Measurements from ENCODE around the gene THOC1.

THOC1 gene

GRCh38 chr18:273525-273924 lies 5.7 kb upstream of the THOC1 start:
- DNase-seq = no peak

DNA sequence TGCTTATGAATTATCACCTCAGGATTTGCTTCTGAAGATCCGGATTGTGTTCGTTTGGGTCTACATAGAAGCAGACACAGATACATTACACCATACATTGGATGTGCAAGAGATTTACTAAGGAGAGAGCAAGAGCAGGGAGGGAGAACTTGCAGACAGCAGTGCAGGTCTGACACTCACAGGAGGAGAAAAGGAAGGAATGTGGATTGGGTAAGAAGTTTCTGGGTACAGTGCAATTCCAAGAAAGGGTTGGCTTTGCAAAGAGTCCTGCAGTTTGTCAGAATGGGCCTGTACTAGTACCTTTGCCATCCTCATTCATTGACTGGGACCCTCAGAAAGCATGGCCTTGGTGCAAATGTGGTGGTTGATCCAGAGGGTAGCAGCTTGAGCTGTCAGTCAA lies 4.8 kb upstream of the THOC1 start:
- DNase-seq = no peak

GRCh38 chr18:269480-270095 lies 1.7 kb upstream of the THOC1 start:
- DNase-seq = no peak

- DNase-seq = no peak
Measured at GRCh38 chr18:267380-267687, 513 bp downstream of the THOC1 start.

DNA sequence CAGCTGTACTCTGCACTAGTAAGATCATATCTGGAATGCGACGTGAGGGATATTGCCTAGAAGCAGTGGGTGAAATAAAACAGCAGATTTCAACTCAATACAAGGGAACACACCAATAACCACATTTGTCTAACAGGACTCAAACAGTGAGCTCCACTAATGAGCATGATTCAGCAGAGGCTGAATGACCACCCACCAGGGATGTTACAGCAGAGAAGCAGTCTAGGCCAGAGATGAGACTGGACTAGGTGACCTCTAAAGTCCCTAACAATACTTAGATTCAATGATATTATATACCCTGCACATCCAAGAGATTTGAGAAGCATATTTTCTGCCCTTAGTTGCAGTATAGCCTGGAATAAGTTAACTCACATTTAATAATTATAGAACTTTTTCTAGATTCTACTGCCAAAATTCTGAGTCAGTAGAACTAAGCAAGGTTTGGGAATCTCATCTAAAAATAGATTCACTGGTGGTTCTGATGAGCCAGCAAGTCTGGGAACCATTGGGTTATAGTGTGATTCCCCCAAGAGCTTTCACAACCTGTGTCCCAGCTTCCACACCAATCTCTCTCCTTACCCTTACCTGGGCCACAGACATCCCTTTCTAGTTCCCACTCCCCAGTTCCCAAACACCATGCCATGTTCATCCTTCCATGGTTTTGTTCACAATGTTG lies 6.3 kb downstream of the THOC1 start:
- no peak for DNase-seq

- no peak for DNase-seq
Measured at GRCh38 chr18:260547-260946, 7.3 kb downstream of the THOC1 start.

DNA sequence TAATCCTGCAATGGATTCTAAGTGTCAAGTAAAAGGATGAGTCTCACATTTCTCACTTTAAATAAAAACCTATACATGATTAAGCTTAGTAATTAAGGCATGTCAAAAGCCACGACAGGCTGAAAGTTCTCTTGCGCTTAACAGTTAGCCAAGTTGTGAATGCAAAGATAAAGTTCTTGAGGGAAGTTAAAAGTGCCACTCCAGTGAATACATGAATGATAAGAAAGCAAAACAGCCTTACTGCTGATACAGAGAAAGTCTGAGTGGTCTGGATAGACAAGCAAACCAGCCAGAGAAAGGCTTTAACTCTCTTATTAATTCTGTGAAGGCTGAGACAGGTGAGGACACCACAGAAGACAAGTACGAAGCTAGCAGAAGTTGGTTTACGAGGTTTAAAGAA lies 12.7 kb downstream of the THOC1 start:
- no peak for DNase-seq

DNA sequence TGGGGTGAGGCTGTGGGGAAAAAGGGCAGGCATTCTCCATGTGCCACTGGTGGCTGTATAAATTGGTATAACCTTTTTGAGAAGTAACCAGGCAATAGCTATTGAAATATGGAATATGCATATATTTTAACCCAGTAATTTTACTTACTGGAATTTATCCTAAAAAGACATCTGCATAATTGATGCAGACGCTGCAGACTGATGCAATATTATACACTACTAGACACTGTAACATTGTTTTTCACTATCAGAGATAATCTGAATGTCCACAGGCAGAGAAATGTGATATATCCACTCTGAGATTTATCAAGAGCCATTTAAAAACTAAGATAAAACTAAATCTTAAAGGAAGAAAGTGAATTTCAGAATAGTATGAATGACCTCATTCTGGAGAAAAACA lies 14.7 kb downstream of the THOC1 start:
- no peak for DNase-seq

- no peak for DNase-seq
Measured at GRCh38 chr18:251572-251971, 16.3 kb downstream of the THOC1 start.

DNA sequence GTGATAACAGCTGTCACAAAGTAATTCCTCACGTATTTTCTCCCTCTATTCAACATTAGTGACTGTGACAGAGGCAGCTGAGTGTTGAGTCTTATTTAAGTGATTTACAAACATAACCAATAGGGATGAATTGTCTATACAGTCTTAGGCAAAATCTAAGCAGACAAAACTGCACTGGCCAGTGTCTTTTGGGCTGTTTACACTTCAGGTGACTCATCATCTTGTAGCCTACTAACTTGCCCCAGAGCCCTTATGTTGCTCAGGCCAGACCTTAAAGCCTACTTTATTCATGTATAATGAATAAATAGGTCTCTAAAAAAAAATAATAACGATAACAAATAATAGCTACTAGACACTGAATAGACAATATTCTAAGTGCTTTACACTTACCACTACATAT lies 17.2 kb downstream of the THOC1 start:
- no peak for DNase-seq

DNA sequence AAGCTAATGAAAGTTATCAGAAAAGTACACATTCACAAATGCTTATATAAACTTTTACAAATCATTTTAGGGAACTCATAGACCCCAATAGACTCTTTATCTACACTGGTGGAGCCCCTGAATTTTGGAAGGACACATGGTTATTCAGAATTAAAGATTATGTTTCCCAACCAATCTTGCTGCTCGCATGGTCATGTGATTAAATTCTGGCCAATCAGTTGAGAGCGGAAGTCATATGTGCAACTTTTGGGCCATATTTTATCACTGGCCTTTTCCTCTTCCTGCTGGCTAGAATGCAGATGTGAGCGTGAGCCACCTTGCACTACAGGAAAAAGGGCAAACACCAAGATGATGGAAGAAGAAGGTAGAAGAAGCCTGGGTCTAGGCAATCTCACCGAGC lies 19.8 kb downstream of the THOC1 start:
- no peak for DNase-seq

GRCh38 chr18:245282-245847 lies 22.5 kb downstream of the THOC1 start:
- no peak for DNase-seq

DNA sequence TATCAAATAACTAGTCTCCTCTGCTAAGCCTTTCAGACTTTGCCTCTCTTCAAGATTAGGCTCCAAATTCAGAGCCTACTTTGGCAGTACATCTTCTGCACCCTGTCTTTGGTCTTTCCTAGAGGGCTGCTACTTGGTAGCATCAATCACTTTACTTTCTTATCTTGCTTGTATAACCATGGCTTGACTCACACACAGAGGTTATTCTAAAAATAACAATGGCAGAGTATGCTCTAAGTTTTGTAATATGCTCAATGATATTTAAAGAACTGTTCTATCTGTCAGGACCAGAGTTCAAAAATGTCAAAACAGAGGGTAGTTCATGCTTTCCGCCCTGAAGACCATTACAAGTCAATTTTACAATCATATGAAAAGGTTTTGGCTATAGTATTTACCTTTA lies 27.7 kb downstream of the THOC1 start:
- no peak for DNase-seq

DNA sequence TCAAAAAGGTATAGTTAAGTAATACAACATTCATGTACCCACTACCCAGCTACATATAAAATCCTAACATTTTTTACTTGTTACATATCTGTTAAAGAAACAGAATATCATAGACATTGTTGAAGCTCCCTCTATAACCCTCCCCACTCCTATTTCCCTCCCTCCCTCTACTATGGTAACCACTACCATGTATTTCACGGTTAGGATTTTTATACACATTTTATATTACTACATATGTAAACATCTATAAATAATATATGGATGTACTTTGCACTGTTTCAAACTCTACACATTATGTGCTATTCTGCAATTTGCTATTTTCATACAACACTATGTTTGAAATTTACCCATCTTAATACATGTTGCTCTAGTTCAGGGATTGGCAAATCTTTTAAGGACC lies 36.3 kb downstream of the THOC1 start:
- DNase-seq = no peak

GRCh38 chr18:228586-228985 lies 39.3 kb downstream of the THOC1 start:
- DNase-seq = no peak

GRCh38 chr18:227902-228301 lies 39.9 kb downstream of the THOC1 start:
- DNase-seq = no peak

GRCh38 chr18:227374-227773 lies 40.5 kb downstream of the THOC1 start:
- DNase-seq = no peak

DNA sequence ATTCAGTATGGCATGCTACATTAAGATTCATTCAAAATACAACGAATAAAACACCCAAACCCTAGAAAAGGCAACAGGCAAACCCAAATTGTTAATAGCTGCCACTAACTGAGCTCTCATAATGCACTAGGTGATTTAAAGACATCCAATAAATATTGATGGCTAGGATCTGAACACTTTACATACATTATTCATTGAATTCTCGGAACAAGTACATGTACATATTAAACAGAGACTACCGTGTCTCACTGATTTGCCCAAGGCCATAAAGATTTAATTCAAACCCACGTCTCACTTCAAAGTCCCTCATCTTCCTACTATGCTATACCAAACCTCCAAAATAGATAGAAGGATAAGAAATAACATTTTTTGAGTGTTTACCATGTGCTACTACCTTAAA lies 42.1 kb downstream of the THOC1 start:
- no peak for DNase-seq

GRCh38 chr18:220708-221107 lies 47.1 kb downstream of the THOC1 start:
- DNase-seq = no peak

- DNase-seq = peak; percentile 5
Measured at GRCh38 chr18:217532-218336, 50.1 kb downstream of the THOC1 start.

- no peak for DNase-seq
Measured at GRCh38 chr18:215448-216010, 52.3 kb downstream of the THOC1 start.

DNA sequence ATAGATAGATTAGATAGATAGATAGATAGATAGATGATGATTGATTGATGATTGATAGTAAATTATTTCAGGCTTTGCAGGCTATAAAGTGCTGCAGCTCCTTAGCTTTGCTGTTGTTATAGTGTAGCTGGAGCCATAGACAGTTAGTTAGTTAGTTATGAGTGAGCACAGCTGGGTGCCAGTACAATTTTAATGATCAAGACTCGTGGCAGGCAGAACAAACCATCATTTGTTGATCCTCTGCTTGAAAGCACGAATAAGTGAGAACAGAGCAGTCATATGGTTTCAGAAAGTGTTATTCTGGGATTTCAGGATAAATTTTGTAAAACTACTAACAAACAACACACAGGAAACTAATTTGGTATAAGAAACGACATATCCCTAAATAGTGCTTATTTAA lies 53.9 kb downstream of the THOC1 start:
- DNase-seq = no peak

DNA sequence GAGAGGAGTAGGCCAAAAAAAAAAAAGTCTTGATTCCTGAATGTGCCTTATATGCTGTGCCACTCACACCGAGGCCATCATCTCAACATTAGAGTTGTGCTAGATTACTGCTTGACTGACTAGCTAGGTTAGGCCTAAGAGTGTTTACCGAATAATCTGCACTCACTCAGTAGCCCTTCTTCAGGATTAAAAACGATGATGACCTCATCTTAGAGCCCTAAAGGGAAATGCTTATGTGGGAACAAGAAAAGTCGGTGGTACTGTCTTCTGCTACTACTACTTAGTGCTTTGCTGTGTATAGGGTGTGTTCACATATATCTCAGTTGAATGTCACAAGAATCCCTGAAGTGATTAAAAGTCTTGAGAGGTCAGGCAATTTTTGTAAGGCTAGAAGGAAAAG lies 54.3 kb downstream of the THOC1 start:
- DNase-seq = no peak

GRCh38 chr18:212780-213179 lies 55.1 kb downstream of the THOC1 start:
- DNase-seq = no peak

Data from RPMI8226 (cell line).